ENCODE measurements around the gene SULT1C4.

Gene SULT1C4

GRCh38 chr2:108363908-108364225 is 13.9 kb upstream of the SULT1C4 start:
- no peak overlapping the region for H3K27ac ChIP-seq
- TF ChIP-seq CTCF (IDR thresholded peaks at IDR 0.05) (no peak), ZFX (IDR thresholded peaks at IDR 0.05; ENCODE audit: borderline replicate concordance) (no peak)

- no peak overlapping the region for H3K27ac ChIP-seq
- TF ChIP-seq ZFX (IDR thresholded peaks at IDR 0.05; ENCODE audit: borderline replicate concordance) (no peak), CTCF (IDR thresholded peaks at IDR 0.05) (no peak)
Observed at GRCh38 chr2:108364676-108365297, 13.0 kb upstream of the SULT1C4 start.

GRCh38 chr2:108365656-108366055 is 12.1 kb upstream of the SULT1C4 start:
- no peak overlapping the region for H3K27ac ChIP-seq
- TF ChIP-seq CTCF (IDR thresholded peaks at IDR 0.05) (no peak), ZFX (IDR thresholded peaks at IDR 0.05; ENCODE audit: borderline replicate concordance) (no peak)

GRCh38 chr2:108367014-108367413 is 10.7 kb upstream of the SULT1C4 start:
- H3K27ac ChIP-seq = peak overlapping the region; percentile 66; the same call in 1 of the 2 replicates
- no peak for TF ChIP-seq CTCF (IDR thresholded peaks at IDR 0.05)
- TF ChIP-seq ZFX (IDR thresholded peaks at IDR 0.05; ENCODE audit: borderline replicate concordance) = no peak

GRCh38 chr2:108367561-108368175 is 10.1 kb upstream of the SULT1C4 start:
- peak overlapping the region; percentile 66 for H3K27ac ChIP-seq
- TF ChIP-seq ZFX (IDR thresholded peaks at IDR 0.05; ENCODE audit: borderline replicate concordance) (no peak), CTCF (IDR thresholded peaks at IDR 0.05) (no peak)

GRCh38 chr2:108369153-108369552 is 8.6 kb upstream of the SULT1C4 start:
- peak overlapping the region; percentile 66 for H3K27ac ChIP-seq
- TF ChIP-seq ZFX (IDR thresholded peaks at IDR 0.05; ENCODE audit: borderline replicate concordance) (no peak), CTCF (IDR thresholded peaks at IDR 0.05) (peak; percentile 32)

GRCh38 chr2:108370080-108370479 is 7.7 kb upstream of the SULT1C4 start:
- no peak for TF ChIP-seq ZFX (IDR thresholded peaks at IDR 0.05; ENCODE audit: borderline replicate concordance)
- TF ChIP-seq CTCF (IDR thresholded peaks at IDR 0.05) = no peak
- H3K27ac ChIP-seq = peak overlapping the region; percentile 66

Measured in 22Rv1 (cell line).